Vagina (tissue), 2 donors: ENCODE data around the gene KIF23.

Experiments used
- POLR2A ChIP-seq, 2 donors: fragments of 450-650 bp; IDR thresholded peaks; one replicate each; pipeline ENCODE4 v1.6.1; 2017; ENCODE audit warnings: antibody characterized with exemption in 2 of 2, mild to moderate bottlenecking in 2 of 2, moderate library complexity in 2 of 2
- POLR2AphosphoS5 ChIP-seq, 2 donors: sonication (generic); formaldehyde crosslinking; IDR thresholded peaks; one replicate each; pipeline ENCODE4 v1.9.0; 2017; ENCODE audit warnings: antibody characterized with exemption in 2 of 2, mild to moderate bottlenecking in 2 of 2, low read depth in 1 of 2; ENCODE audit not compliant: insufficient read depth in 1 of 2
- TF ChIP-seq, protein P1 (sequence below), 3 experiments: fragments of 450-650 bp in 2 of 3; fragments of 200-600 bp in 1 of 3; sonication (generic) in 1 of 3; IDR thresholded peaks; one replicate each; pipeline ENCODE4 v1.5.1; 2017 to 2019; ENCODE audit warnings: antibody characterized with exemption in 3 of 3, mild to moderate bottlenecking in 2 of 3, moderate library complexity in 2 of 3

DNA sequence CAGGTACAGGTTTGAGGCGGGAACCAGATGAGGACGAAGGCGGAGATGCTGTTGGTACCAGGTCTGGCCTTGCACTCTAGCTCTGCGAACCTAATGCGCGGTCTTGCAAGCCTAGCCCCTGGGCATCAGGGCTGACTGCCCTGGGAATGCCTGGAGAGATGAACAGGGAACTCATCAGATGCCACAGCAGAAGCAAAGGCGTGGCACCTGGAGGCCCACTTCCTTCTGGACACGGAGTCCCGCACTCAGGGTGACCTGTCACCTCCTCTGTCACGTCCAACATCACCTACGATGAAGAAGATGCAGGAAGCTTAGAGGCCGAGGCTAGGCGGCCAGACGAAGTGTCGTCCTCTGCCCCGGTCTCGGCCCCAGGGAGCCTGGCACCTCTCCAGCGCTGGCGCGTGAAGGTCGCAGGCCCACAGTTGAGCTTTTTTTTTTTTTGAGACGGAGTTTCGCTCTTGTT is 47.9 kb downstream of the KIF23 start:
- TF ChIP-seq, protein P1, sequence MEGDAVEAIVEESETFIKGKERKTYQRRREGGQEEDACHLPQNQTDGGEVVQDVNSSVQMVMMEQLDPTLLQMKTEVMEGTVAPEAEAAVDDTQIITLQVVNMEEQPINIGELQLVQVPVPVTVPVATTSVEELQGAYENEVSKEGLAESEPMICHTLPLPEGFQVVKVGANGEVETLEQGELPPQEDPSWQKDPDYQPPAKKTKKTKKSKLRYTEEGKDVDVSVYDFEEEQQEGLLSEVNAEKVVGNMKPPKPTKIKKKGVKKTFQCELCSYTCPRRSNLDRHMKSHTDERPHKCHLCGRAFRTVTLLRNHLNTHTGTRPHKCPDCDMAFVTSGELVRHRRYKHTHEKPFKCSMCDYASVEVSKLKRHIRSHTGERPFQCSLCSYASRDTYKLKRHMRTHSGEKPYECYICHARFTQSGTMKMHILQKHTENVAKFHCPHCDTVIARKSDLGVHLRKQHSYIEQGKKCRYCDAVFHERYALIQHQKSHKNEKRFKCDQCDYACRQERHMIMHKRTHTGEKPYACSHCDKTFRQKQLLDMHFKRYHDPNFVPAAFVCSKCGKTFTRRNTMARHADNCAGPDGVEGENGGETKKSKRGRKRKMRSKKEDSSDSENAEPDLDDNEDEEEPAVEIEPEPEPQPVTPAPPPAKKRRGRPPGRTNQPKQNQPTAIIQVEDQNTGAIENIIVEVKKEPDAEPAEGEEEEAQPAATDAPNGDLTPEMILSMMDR (IDR thresholded peaks at IDR 0.05): no peak
- no peak for TF ChIP-seq POLR2A (IDR thresholded peaks at IDR 0.05)
- TF ChIP-seq POLR2AphosphoS5 (IDR thresholded peaks at IDR 0.05; ENCODE audit: insufficient read depth in 1 of 2, low read depth in 1 of 2): no peak
